Keratinocyte (primary cell): Measurements from ENCODE around the gene YPEL3. TPM values are rescaled to one million over a fixed set of nuclear protein-coding genes. Genes with fewer than 3 reads are reported as not detected.

ENCODE experiments used
- DNase-seq: peaks from one replicate; pipeline ENCODE4 v3.0.0-alpha.2; 2011; ENCODE audit warnings: low read depth, missing footprints, low spot score
- FAIRE-seq: peaks from 2 replicates; lab custom pipeline; 2011; peaks lifted over from hg19 to GRCh38; lab: Jason Lieb, UNC
- H2AFZ ChIP-seq: 2 replicates; pipeline ENCODE4 v1.6.0; 2012; ENCODE audit warnings: low read length, control low read depth, inconsistent platforms; ENCODE audit not compliant: control insufficient read depth
- H3K27ac ChIP-seq: 2 replicates; pipeline ENCODE4 v1.5.1; 2011; ENCODE audit warnings: low read length; ENCODE audit not compliant: control insufficient read depth, insufficient read depth
- H3K27me3 ChIP-seq: 3 replicates; pipeline ENCODE4 v1.6.0; 2011; ENCODE audit warnings: low read length; ENCODE audit not compliant: control insufficient read depth, insufficient read depth; ENCODE audit errors: extremely low read depth
- H3K36me3 ChIP-seq, 2 experiments: 2 replicates in 1 of 2; 3 replicates in 1 of 2; pipeline ENCODE4 v1.5.1; 2011; ENCODE audit warnings: low read length in 2 of 2, mild to moderate bottlenecking in 1 of 2; ENCODE audit not compliant: control insufficient read depth in 2 of 2, insufficient read depth in 2 of 2; ENCODE audit errors: extremely low read depth in 1 of 2
- H3K4me1 ChIP-seq: 3 replicates; pipeline ENCODE4 v1.5.1; 2011; ENCODE audit warnings: low read length; ENCODE audit not compliant: control insufficient read depth, insufficient read depth; ENCODE audit errors: extremely low read depth
- H3K4me2 ChIP-seq: 3 replicates; pipeline ENCODE4 v1.6.0; 2011; ENCODE audit warnings: low read depth, low read length; ENCODE audit not compliant: control insufficient read depth, insufficient read depth; ENCODE audit errors: extremely low read depth
- H3K4me3 ChIP-seq, 3 experiments: fragments of 200-600 bp in 1 of 3; sonication (generic) in 1 of 3; 2 replicates in 2 of 3; 3 replicates in 1 of 3; pipeline ENCODE4 v1.5.1; 2011 to 2016; ENCODE audit warnings: low read length in 3 of 3, mild to moderate bottlenecking in 3 of 3, control low read depth in 2 of 3, inconsistent platforms in 1 of 3, low read depth in 1 of 3, mixed read lengths in 1 of 3, mixed run types in 1 of 3, moderate library complexity in 1 of 3; ENCODE audit not compliant: control insufficient read depth in 2 of 3, insufficient read depth in 2 of 3; ENCODE audit errors: extremely low read depth in 1 of 3
- H3K79me2 ChIP-seq: 2 replicates; pipeline ENCODE4 v1.6.0; 2012; ENCODE audit warnings: low read length; ENCODE audit not compliant: control insufficient read depth, insufficient read depth
- H3K9ac ChIP-seq: 3 replicates; pipeline ENCODE4 v1.6.0; 2011; ENCODE audit warnings: low read length; ENCODE audit not compliant: control insufficient read depth, insufficient read depth; ENCODE audit errors: extremely low read depth
- H3K9me1 ChIP-seq: 3 replicates; pipeline ENCODE4 v1.6.0; 2011; ENCODE audit warnings: low read length; ENCODE audit not compliant: control insufficient read depth, insufficient read depth; ENCODE audit errors: extremely low read depth
- H3K9me3 ChIP-seq: 2 replicates; pipeline ENCODE4 v1.5.1; 2012; ENCODE audit warnings: low read depth, low read length; ENCODE audit not compliant: control insufficient read depth
- H4K20me1 ChIP-seq: 3 replicates; pipeline ENCODE4 v1.6.0; 2011; ENCODE audit warnings: low read length; ENCODE audit not compliant: control insufficient read depth, insufficient read depth; ENCODE audit errors: extremely low read depth
- EZH2 ChIP-seq: IDR thresholded peaks from one replicate; pipeline ENCODE4 v1.6.1; 2012; ENCODE audit warnings: inconsistent platforms, mild to moderate bottlenecking, low read length, moderate library complexity
- dilution Hi-C: fragments of 300-500 bp; cut with MboI; formaldehyde crosslinking; loops from one replicate; pipeline ENCODE4 v1.7.0; 2020; ENCODE audit warnings: low sequenced_read_pairs; ENCODE audit not compliant: extremely low pct_ligation_motif_present
- polyA plus RNA-seq, 5 experiments: library from polyadenylated mRNA; depleted of rRNA in 3 of 5; stranded (reverse) in 3 of 5; stranded (forward) in 1 of 5; unstranded in 1 of 5; fragments of >200 nt; gene quantifications; 1 replicate in 1 of 5; 2 replicates in 3 of 5; 3 replicates in 1 of 5; pipeline versions ENCODE4 v1.2.1 to v1.2.3, GENCODE V29; 2011 to 2012; ENCODE audit warnings: missing spikeins in 2 of 5, low read depth in 1 of 5, low replicate concordance in 1 of 5
- TF ChIP-seq, protein P1 (sequence below), 3 experiments: IDR thresholded peaks in 1 of 3; conservative IDR thresholded peaks in 1 of 3; optimal IDR thresholded peaks in 1 of 3; 2 replicates in 2 of 3; 3 replicates in 1 of 3; pipeline versions ENCODE3 to v1.5.1; 2011; ENCODE audit warnings: low read length in 3 of 3, mild to moderate bottlenecking in 3 of 3, moderate library complexity in 2 of 3, control low read depth in 1 of 3, inconsistent platforms in 1 of 3; ENCODE audit not compliant: insufficient read depth in 2 of 3; ENCODE audit errors: extremely low read depth in 1 of 3

YPEL3 gene
- polyA plus RNA-seq, 1 donor (not counting 4 experiments of a cell fraction or from before 2014, with no cell fraction given) = 13.5 TPM

DNA sequence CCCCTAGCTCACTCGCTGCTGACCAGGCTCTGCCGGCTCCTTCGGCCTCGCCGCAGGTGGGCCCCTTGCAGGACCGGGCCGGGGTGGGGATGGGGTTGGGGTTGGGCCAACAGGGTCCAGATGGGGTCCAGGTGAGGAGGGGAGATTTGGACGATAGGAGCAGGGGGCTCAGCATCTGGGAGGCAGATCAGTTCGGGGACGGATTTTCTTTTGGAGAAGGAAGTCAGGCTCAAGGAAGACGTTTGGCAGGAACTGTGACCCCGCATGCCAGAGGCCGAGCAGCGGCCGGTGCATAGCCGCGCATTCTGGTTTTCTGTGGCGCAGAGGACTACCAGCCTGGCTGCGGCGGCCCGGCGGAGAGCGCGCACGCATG is 31.3 kb downstream of the YPEL3 start:
- Histone ChIP-seq H3K4me1 (peaks cover 35% of the 10 kb centered on the region), H3K36me3 (peaks cover 27 to 31% of the 10 kb centered on the region in 2 experiments)
- FAIRE-seq = no peak

DNA sequence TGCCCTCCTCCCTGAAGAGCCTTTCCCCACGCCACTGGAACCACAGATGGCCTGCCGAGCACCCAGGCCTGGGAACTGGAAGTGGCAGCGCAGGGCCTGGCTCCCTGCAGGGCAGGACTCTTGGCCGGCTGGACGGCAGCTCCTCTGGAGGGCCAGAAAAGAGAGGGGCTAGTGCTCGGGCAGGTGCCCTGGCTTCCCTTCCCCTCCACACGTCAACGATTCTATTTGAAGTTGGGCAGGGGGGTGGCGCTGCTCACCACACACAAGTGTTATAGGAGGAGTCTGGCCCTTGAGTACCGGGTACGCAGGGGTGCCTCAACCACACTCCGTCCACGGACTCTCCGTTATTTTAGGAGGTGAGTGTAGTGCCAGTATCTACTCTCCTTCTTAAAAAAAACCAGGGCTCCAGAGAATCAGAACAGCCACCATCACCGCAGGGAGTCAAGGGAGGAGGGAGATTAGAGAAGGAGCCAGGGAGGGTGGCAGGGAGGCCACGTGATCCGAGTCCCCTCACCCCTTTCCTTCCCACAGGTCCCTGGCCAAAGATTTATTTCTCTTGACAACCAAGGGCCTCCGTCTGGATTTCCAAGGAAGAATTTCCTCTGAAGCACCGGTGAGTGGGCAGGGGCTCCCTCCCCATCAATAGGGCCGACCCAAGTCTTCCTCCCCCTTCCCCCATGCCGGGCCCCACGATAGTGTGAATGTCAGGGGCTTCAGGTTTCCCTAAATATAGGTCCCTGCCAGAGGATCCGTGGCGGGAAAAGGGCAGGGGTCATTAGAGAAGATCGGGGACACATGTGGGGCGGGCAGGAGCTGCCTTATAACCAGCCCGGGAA is 31.9 kb downstream of the YPEL3 start:
- Histone ChIP-seq H3K4me1 (peaks cover 30% of the 10 kb centered on the region), H3K9me3 (no peaks in the 10 kb centered on the region), H3K36me3 (peaks cover 21 to 25% of the 10 kb centered on the region in 2 experiments), H3K27me3 (no peaks in the 10 kb centered on the region), H3K9ac (peak overlapping the region; percentile 95), H3K27ac (peak overlapping the region; percentile 92), H3K79me2 (peaks cover 39% of the 10 kb centered on the region), H3K4me3 (peak overlapping the region; percentile 81 to 87 (median 83)), H3K4me2 (peak overlapping the region; percentile 96), H4K20me1 (peaks cover 26% of the 10 kb centered on the region), H2AFZ (peak overlapping the region; percentile 60), H3K9me1 (no peaks in the 10 kb centered on the region)
- no peak for FAIRE-seq
- dilution Hi-C loops = no loop called here
- no peak for TF ChIP-seq EZH2
- TF ChIP-seq, protein P1, sequence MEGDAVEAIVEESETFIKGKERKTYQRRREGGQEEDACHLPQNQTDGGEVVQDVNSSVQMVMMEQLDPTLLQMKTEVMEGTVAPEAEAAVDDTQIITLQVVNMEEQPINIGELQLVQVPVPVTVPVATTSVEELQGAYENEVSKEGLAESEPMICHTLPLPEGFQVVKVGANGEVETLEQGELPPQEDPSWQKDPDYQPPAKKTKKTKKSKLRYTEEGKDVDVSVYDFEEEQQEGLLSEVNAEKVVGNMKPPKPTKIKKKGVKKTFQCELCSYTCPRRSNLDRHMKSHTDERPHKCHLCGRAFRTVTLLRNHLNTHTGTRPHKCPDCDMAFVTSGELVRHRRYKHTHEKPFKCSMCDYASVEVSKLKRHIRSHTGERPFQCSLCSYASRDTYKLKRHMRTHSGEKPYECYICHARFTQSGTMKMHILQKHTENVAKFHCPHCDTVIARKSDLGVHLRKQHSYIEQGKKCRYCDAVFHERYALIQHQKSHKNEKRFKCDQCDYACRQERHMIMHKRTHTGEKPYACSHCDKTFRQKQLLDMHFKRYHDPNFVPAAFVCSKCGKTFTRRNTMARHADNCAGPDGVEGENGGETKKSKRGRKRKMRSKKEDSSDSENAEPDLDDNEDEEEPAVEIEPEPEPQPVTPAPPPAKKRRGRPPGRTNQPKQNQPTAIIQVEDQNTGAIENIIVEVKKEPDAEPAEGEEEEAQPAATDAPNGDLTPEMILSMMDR (optimal IDR thresholded peaks at IDR 0.05 in 1 of 3, IDR thresholded peaks at IDR 0.05 in 1 of 3, conservative IDR thresholded peaks at IDR 0.05 in 1 of 3; ENCODE audit: extremely low read depth in 1 of 3, insufficient read depth in 2 of 3, low read length in 3 of 3) = peak in 2 of 3 experiments; percentile 35 to 71
- no peak for DNase-seq

More for the DNA sequence above, 31.3 kb downstream of the YPEL3 start:
- Histone ChIP-seq H3K9ac (peak overlapping the region; percentile 95), H3K27ac (peak overlapping the region; percentile 92), H3K4me2 (peak overlapping the region; percentile 96), H3K79me2 (peaks cover 45% of the 10 kb centered on the region), H3K4me3 (peak overlapping the region; percentile 81 to 87 (median 83)), H4K20me1 (peaks cover 32% of the 10 kb centered on the region), H3K9me1 (no peaks in the 10 kb centered on the region), H3K9me3 (no peaks in the 10 kb centered on the region), H3K27me3 (no peaks in the 10 kb centered on the region), H2AFZ (peak overlapping the region; percentile 58)
- dilution Hi-C loops = no loop called here
- no peak for DNase-seq
- no peak for TF ChIP-seq EZH2
- TF ChIP-seq, protein P1 (optimal IDR thresholded peaks at IDR 0.05 in 1 of 3, IDR thresholded peaks at IDR 0.05 in 1 of 3, conservative IDR thresholded peaks at IDR 0.05 in 1 of 3; ENCODE audit: extremely low read depth in 1 of 3, insufficient read depth in 2 of 3, low read length in 3 of 3) = no peak
